OCI-LY3 (cell line): ENCODE results near the gene RGS6.

Experiments used
- H2AFZ ChIP-seq: fragments of 200-600, 300-600 bp; shearing (Covaris generic); 2 replicates; pipeline ENCODE4 v1.6.0; 2014; ENCODE audit warnings: antibody characterized with exemption, low read depth, low read length
- H3K27ac ChIP-seq: fragments of 200-600, 300-600 bp; sonication (generic); 2 replicates; pipeline ENCODE4 v1.5.1; 2014; ENCODE audit warnings: mild to moderate bottlenecking, low read length, moderate library complexity, mixed read lengths
- H3K27me3 ChIP-seq: fragments of 200-600, 300-600 bp; sonication (generic); 2 replicates; pipeline ENCODE4 v1.6.1; 2014; ENCODE audit warnings: low read depth, low read length, mixed read lengths
- H3K36me3 ChIP-seq: fragments of 200-600, 300-600 bp; sonication (generic); replicated peaks from 2 replicates; pipeline ENCODE3; 2014; ENCODE audit warnings: low read depth, low read length, mixed read lengths
- H3K4me1 ChIP-seq: fragments of 300-600, 200-600 bp; sonication (generic); 2 replicates; pipeline ENCODE4 v1.6.1; 2014; ENCODE audit warnings: low read length, mixed read lengths
- H3K4me2 ChIP-seq: fragments of 200-600, 300-600 bp; sonication (generic); 2 replicates; pipeline ENCODE4 v1.6.1; 2014; ENCODE audit warnings: low read length, mixed read lengths
- H3K4me3 ChIP-seq: fragments of 300-600, 200-600 bp; sonication (generic); 2 replicates; pipeline ENCODE4 v1.5.1; 2014; ENCODE audit warnings: antibody characterized with exemption, mild to moderate bottlenecking, low read length, moderate library complexity
- H3K79me2 ChIP-seq: fragments of 300-600, 200-600 bp; shearing (Covaris generic); 2 replicates; pipeline ENCODE4 v1.6.1; 2014; ENCODE audit warnings: mild to moderate bottlenecking, low read length, mixed read lengths
- H3K9ac ChIP-seq: fragments of 300-600, 200-600 bp; shearing (Covaris generic); 2 replicates; pipeline ENCODE4 v1.6.0; 2014; ENCODE audit warnings: mild to moderate bottlenecking, low read length, moderate library complexity
- H3K9me3 ChIP-seq: fragments of 200-600, 300-600 bp; shearing (Covaris generic); 2 replicates; pipeline ENCODE4 v1.6.1; 2014; ENCODE audit warnings: low read length, mixed read lengths; ENCODE audit not compliant: insufficient read depth
- H4K20me1 ChIP-seq: fragments of 200-600, 300-600 bp; sonication (generic); 2 replicates; pipeline ENCODE4 v1.6.1; 2016; ENCODE audit warnings: low read length, mixed read lengths; ENCODE audit not compliant: insufficient read depth
- CTCF ChIP-seq: fragments of 200-600, 300-600 bp; sonication (generic); IDR thresholded peaks from 2 replicates; pipeline ENCODE4 v1.5.1; 2014; ENCODE audit warnings: antibody characterized with exemption, low read length, low read depth
- EZH2phosphoT487 ChIP-seq: fragments of 200-600 bp; shearing (Covaris generic); IDR thresholded peaks from 2 replicates; pipeline ENCODE4 v1.6.1; 2018; ENCODE audit warnings: antibody characterized with exemption, mixed run types, low read depth

RGS6 gene

DNA sequence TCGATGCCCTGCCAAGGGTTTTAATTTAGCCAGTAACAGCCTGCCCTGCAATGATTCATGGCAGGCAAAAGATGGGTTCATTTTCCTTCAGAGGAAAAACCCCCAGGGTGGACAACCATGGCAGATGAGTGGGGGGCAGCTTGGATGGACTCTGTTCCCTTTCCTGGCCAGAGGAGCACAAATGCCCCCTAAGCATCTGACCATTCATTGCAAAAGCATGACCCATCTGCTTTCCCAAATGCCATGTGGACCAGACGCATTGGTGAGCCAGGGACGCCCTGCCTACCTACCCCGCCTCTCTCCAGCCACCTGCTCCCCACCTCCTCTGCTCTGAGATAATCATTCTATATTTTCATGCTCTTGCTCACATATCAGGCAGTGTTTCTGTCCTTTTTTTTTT, 679.8 kb downstream of the RGS6 start:
- no peaks in the 10 kb centered on the region for H3K79me2 ChIP-seq
- no peak overlapping the region for H2AFZ ChIP-seq
- no peaks in the 10 kb centered on the region for H3K9me3 ChIP-seq
- no peak overlapping the region for H3K4me3 ChIP-seq
- H3K4me1 ChIP-seq = no peaks in the 10 kb centered on the region
- no peaks in the 10 kb centered on the region for H3K27me3 ChIP-seq
- H3K4me2 ChIP-seq = no peak overlapping the region
- no peak overlapping the region for H3K9ac ChIP-seq
- no peaks in the 10 kb centered on the region for H3K36me3 ChIP-seq
- TF ChIP-seq EZH2phosphoT487 (no peak), CTCF (no peak)
- H3K27ac ChIP-seq = no peak overlapping the region
- no peaks in the 10 kb centered on the region for H4K20me1 ChIP-seq

- no peaks in the 10 kb centered on the region for H3K79me2 ChIP-seq
- no peaks in the 10 kb centered on the region for H3K36me3 ChIP-seq
- H4K20me1 ChIP-seq = no peaks in the 10 kb centered on the region
- TF ChIP-seq CTCF = no peak
- TF ChIP-seq EZH2phosphoT487 = no peak
- H2AFZ ChIP-seq = no peak overlapping the region
- H3K9me3 ChIP-seq = no peaks in the 10 kb centered on the region
- no peak overlapping the region for H3K27ac ChIP-seq
- H3K27me3 ChIP-seq = no peaks in the 10 kb centered on the region
- H3K4me3 ChIP-seq = no peak overlapping the region
- H3K9ac ChIP-seq = no peak overlapping the region
- no peak overlapping the region for H3K4me2 ChIP-seq
- no peaks in the 10 kb centered on the region for H3K4me1 ChIP-seq
Observed at GRCh38 chr14:72613231-72613974, 681.2 kb downstream of the RGS6 start.

- Histone ChIP-seq H3K79me2 (no peaks in the 10 kb centered on the region), H3K4me1 (no peaks in the 10 kb centered on the region), H3K9ac (no peak overlapping the region), H3K4me2 (no peak overlapping the region), H4K20me1 (no peaks in the 10 kb centered on the region), H2AFZ (no peak overlapping the region), H3K36me3 (no peaks in the 10 kb centered on the region), H3K27ac (no peak overlapping the region), H3K9me3 (no peaks in the 10 kb centered on the region), H3K27me3 (no peaks in the 10 kb centered on the region), H3K4me3 (no peak overlapping the region)
- no peak for TF ChIP-seq EZH2phosphoT487
- TF ChIP-seq CTCF = no peak
Observed at GRCh38 chr14:72613975-72614319, 681.7 kb downstream of the RGS6 start.

DNA sequence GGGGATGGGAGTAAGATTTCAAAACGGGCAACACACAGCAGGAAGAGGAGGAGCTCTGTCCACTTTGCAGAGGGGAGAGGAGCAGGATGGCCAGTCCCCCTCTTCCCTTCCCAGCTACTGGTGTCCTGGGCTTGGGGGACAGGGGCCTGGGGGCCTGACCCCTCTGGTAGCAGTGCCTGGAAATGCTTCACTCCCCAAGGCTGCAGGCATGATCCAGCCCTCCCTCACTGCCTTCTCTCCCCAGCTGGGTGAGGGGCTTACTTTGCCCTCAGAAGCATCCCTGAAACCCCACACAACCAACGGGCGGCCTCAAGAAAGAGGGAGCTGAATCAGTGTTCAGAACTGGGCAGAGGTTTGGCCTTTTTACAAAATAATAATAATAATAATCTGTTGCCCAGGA, 682.1 kb downstream of the RGS6 start:
- Histone ChIP-seq H3K4me2 (no peak overlapping the region), H4K20me1 (no peaks in the 10 kb centered on the region), H2AFZ (no peak overlapping the region), H3K9me3 (no peaks in the 10 kb centered on the region), H3K79me2 (no peaks in the 10 kb centered on the region), H3K36me3 (no peaks in the 10 kb centered on the region), H3K4me3 (no peak overlapping the region), H3K4me1 (no peaks in the 10 kb centered on the region), H3K9ac (no peak overlapping the region), H3K27ac (no peak overlapping the region), H3K27me3 (no peaks in the 10 kb centered on the region)
- TF ChIP-seq CTCF = no peak
- TF ChIP-seq EZH2phosphoT487 = no peak
